Measurements from ENCODE around the gene PRPF8. TPM values are rescaled to one million over a fixed set of nuclear protein-coding genes. Genes with fewer than 3 reads are reported as not detected.

The PRPF8 gene
- total and polyA plus RNA-seq, 2 of the 13 experiments (the other 11 are each of a cell fraction or from before 2014, with no cell fraction given) = 112 to 179 TPM

- TF ChIP-seq TFE3 (CRISPR knock-in tag; IDR thresholded peaks at IDR 0.05) = no peak
- peak; percentile 19; the same call in 1 of the 2 replicates for TF ChIP-seq MEIS2 (CRISPR knock-in tag; IDR thresholded peaks at IDR 0.05)
- TF ChIP-seq ZNF264 (CRISPR knock-in tag; IDR thresholded peaks at IDR 0.05) = no peak
- no peak for TF ChIP-seq YEATS2 (CRISPR knock-in tag; IDR thresholded peaks at IDR 0.05; ENCODE audit: borderline replicate concordance)
- peak; percentile 81; the same call in 1 of the 2 replicates for TF ChIP-seq GLI4 (CRISPR knock-in tag; IDR thresholded peaks at IDR 0.05; ENCODE audit: borderline replicate concordance)
- TF ChIP-seq RORA (CRISPR knock-in tag; IDR thresholded peaks at IDR 0.05) = no peak
- TF ChIP-seq ZNF484 (CRISPR knock-in tag; IDR thresholded peaks at IDR 0.05; ENCODE audit: borderline replicate concordance, low read depth) = no peak
- no peak for TF ChIP-seq THYN1 (CRISPR knock-in tag; IDR thresholded peaks at IDR 0.05; ENCODE audit: borderline replicate concordance, low read depth)
- peak; percentile 91 for TF ChIP-seq STAG1 (CRISPR knock-in tag; IDR thresholded peaks at IDR 0.05)
- TF ChIP-seq RBM22 (optimal IDR thresholded peaks at IDR 0.05; ENCODE audit: low read length) = no peak
- TF ChIP-seq NFYC (CRISPR knock-in tag; IDR thresholded peaks at IDR 0.05) = no peak
- TF ChIP-seq CTCF (CRISPR knock-in tag; IDR thresholded peaks at IDR 0.05) = peak; percentile 91
- 0 out of 2 replicates have a peak, but pooled peaks have one; percentile 19 for TF ChIP-seq TOPORS (CRISPR knock-in tag; IDR thresholded peaks at IDR 0.05)
- TF ChIP-seq NBN (conservative IDR thresholded peaks at IDR 0.05) = no peak
- TF ChIP-seq USF2 (IDR thresholded peaks at IDR 0.05; ENCODE audit: low read depth, low read length) = no peak
- TF ChIP-seq USF2 (CRISPR knock-in tag; IDR thresholded peaks at IDR 0.05; ENCODE audit: borderline replicate concordance) = 0 out of 2 replicates have a peak, but pooled peaks have one; percentile 43
- TF ChIP-seq ZUFSP (CRISPR knock-in tag; IDR thresholded peaks at IDR 0.05; ENCODE audit: borderline replicate concordance) = no peak
- TF ChIP-seq NFRKB (IDR thresholded peaks at IDR 0.05) = no peak
- TF ChIP-seq KAT8 (CRISPR knock-in tag; IDR thresholded peaks at IDR 0.05) = no peak
- TF ChIP-seq ZNF678 (CRISPR knock-in tag; IDR thresholded peaks at IDR 0.05) = no peak
- 0 out of 2 replicates have a peak, but pooled peaks have one; percentile 47 for TF ChIP-seq ZNF552 (CRISPR knock-in tag; IDR thresholded peaks at IDR 0.05; ENCODE audit: borderline replicate concordance)
- no peak for TF ChIP-seq ZNF432 (CRISPR knock-in tag; IDR thresholded peaks at IDR 0.05; ENCODE audit: borderline replicate concordance)
- peak; percentile 58 for TF ChIP-seq SAP130 (CRISPR knock-in tag; IDR thresholded peaks at IDR 0.05; ENCODE audit: low read depth)
- no peak for TF ChIP-seq HHEX (CRISPR knock-in tag; IDR thresholded peaks at IDR 0.05)
These were observed 55.0 kb downstream of the PRPF8 start (continued) for GRCh38 chr17:1629504-1630310.
